HK-2 (cell line): ENCODE data around the gene THY1.
"Not testable (repeated sequence)": the region's sequence is repeated elsewhere in the genome, so short reads cannot be mapped to it uniquely, and the experiment has no call there.

Source experiments
- DNase-seq: peaks from one replicate; pipeline ENCODE4 v3.0.0-alpha.2; 2018; ENCODE audit not compliant: unreplicated experiment

THY1 gene

GRCh38 chr11:119445850-119446249 lies 22.9 kb upstream of the THY1 start:
- no peak for DNase-seq

GRCh38 chr11:119445379-119445778 lies 22.4 kb upstream of the THY1 start:
- DNase-seq: no peak

GRCh38 chr11:119441898-119442243 lies 18.9 kb upstream of the THY1 start:
- no peak for DNase-seq

- DNase-seq: no peak
Observed at GRCh38 chr11:119438599-119438998, 15.6 kb upstream of the THY1 start.

- DNase-seq: not testable (repeated sequence)
Observed at GRCh38 chr11:119437521-119437920, 14.5 kb upstream of the THY1 start.

- DNase-seq: no peak
Observed at GRCh38 chr11:119436711-119437110, 13.7 kb upstream of the THY1 start.

GRCh38 chr11:119436093-119436492 lies 13.1 kb upstream of the THY1 start:
- no peak for DNase-seq

GRCh38 chr11:119434591-119435330 lies 11.8 kb upstream of the THY1 start:
- DNase-seq: no peak

- peak; percentile 10 for DNase-seq
Observed at GRCh38 chr11:119433358-119433725, 10.4 kb upstream of the THY1 start.

- DNase-seq: peak; percentile 59
Observed at GRCh38 chr11:119432484-119433357, 9.7 kb upstream of the THY1 start.

GRCh38 chr11:119431523-119431922 lies 8.6 kb upstream of the THY1 start:
- DNase-seq: no peak

GRCh38 chr11:119427279-119427678 lies 4.3 kb upstream of the THY1 start:
- no peak for DNase-seq

GRCh38 chr11:119426142-119426541 lies 3.2 kb upstream of the THY1 start:
- DNase-seq: no peak

- DNase-seq: no peak
Observed at GRCh38 chr11:119424775-119425174, 1.8 kb upstream of the THY1 start.

- DNase-seq: no peak
Observed at GRCh38 chr11:119424276-119424675, 1.3 kb upstream of the THY1 start.

- DNase-seq: no peak
Observed at GRCh38 chr11:119423509-119424254, 710 bp upstream of the THY1 start.

GRCh38 chr11:119421941-119422808 lies 797 bp downstream of the THY1 start:
- DNase-seq: no peak

- no peak for DNase-seq
Observed at GRCh38 chr11:119421351-119421750, 1.6 kb downstream of the THY1 start.

GRCh38 chr11:119420631-119421030 lies 2.3 kb downstream of the THY1 start:
- DNase-seq: no peak

- peak; percentile 56 for DNase-seq
Observed at GRCh38 chr11:119419834-119420492, 3.0 kb downstream of the THY1 start.

GRCh38 chr11:119419246-119419645 lies 3.7 kb downstream of the THY1 start:
- no peak for DNase-seq
